Measurements from ENCODE around the gene CALHM1.
"Not testable (repeated sequence)": the region's sequence is repeated elsewhere in the genome, so short reads cannot be mapped to it uniquely, and the experiment has no call there.

The CALHM1 gene

GRCh38 chr10:103486635-103487409, 28.1 kb upstream of the CALHM1 start:
- DNase-seq (ENCODE audit: extremely low read depth in 1 of 2, low read depth in 1 of 2): not testable (repeated sequence)

GRCh38 chr10:103481974-103482531, 23.4 kb upstream of the CALHM1 start:
- no peak for DNase-seq (ENCODE audit: extremely low read depth in 1 of 2, low read depth in 1 of 2)

DNA sequence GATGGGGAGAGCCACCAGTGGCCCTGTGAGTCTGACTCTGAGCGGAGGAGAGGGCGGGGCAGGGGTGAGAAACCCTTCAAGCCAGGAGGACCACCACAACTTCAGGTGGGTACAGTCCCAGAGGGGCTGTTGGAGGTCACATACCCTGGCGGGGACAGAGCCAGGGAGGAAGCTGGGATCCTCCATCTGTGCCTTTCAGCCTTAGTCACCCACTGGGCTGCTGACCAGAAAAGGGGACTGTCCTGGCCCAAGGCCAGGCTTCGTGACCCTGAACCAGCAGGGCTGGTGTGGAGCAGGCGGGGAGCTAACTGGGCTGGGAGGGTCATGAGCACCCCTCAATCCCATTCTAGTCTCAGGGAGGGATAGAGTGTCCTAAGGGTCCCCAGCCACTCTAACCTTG, 21.8 kb upstream of the CALHM1 start:
- no peak for DNase-seq (ENCODE audit: extremely low read depth in 1 of 2, low read depth in 1 of 2)

- no peak for DNase-seq (ENCODE audit: extremely low read depth in 1 of 2, low read depth in 1 of 2)
Observed at GRCh38 chr10:103479135-103479534, 20.4 kb upstream of the CALHM1 start, which contains the start of gene CALHM3. Gene CALHM3, minus strand, starts transcription at chr10:103479240. Its CDS starts 208 bp downstream, at chr10:103479032.

GRCh38 chr10:103478671-103479070, 20.0 kb upstream of the CALHM1 start:
- DNase-seq (ENCODE audit: extremely low read depth in 1 of 2, low read depth in 1 of 2): no peak

GRCh38 chr10:103476046-103476768, 17.5 kb upstream of the CALHM1 start:
- no peak for DNase-seq (ENCODE audit: extremely low read depth in 1 of 2, low read depth in 1 of 2)

- DNase-seq (ENCODE audit: extremely low read depth in 1 of 2, low read depth in 1 of 2): no peak
Observed at GRCh38 chr10:103475437-103475836, 16.7 kb upstream of the CALHM1 start.

DNA sequence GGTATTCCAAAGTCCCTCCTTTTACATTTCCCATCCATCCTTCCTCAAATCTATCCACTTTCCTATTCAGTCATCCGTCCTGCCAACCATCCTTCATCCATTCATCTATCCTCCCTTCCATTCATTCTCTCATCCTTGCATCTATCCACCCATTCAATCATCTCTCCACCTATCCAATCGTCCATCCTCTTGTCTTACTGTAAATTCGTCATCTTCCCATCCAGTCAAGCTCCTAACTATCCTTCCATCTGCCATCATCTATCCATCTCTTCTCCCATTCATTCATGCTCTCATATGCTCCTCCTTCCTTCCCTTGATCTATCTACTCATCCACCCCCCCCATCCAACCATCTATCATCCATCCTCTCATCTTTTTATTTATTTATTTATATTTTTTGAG, 15.4 kb upstream of the CALHM1 start:
- no peak for DNase-seq (ENCODE audit: extremely low read depth in 1 of 2, low read depth in 1 of 2)

DNA sequence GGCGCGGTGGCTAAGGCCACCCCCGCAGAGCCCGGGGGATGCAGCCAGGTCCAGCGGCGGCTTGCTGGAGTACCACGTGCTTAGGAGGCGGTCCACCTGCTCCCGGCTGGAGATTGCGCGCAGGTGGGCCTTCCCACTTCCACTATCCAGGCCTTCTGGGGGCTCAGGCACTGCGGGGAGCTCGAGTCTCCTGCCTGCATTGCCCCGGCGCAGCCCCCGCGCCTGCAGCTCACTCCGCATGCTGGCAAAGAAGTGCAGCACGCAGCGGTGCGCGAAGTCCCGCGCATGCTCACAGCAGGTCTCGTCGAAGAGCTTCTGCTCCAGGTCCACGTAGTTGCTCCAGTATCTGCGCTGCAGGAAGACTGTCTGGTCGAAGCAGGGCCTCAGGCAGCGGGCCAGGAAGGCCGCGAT, 14.6 kb upstream of the CALHM1 start:
- DNase-seq (ENCODE audit: extremely low read depth in 1 of 2, low read depth in 1 of 2): no peak

DNA sequence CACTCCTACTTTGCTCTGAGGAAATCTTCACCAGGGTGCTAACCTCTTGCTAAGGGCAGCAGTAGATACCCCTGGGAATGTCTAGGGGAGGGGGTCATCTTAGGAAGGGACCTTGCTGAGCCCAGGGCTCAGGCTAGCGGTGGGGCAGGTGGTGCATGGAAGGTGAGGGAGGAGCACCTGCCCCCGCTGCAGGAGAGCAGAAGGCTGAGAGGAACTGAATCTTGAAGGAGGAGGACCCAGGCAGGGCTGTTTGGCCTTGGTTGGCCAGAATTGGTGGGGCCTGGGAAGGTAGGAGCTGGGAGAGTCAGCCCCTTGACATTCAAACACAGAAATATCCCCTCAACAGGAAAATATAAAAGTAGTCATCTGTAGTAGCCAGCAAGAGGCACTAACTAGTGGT, 13.3 kb upstream of the CALHM1 start:
- no peak for DNase-seq (ENCODE audit: extremely low read depth in 1 of 2, low read depth in 1 of 2)

- DNase-seq (ENCODE audit: extremely low read depth in 1 of 2, low read depth in 1 of 2): peak; percentile 47 to 65
Observed at GRCh38 chr10:103470761-103471653, 12.3 kb upstream of the CALHM1 start.

DNA sequence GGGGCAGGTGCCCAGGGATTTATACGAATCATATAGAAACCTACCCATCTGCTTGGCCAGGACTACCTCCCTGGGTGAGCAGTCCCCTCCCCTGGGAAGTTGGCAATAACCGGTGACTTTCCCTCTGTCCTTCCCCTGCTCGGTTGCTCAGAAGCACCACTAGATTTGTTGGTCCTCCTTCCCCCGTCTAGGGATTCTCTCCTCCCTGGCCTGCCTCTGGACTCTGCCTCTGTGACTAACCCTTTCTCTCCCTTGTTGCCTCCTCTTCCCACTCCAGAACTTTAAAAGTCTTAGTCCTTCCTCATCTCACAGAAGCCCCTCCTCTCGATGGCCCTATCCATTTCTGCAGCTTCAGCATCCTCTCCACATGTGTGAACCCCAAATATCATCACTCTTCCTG, 10.5 kb upstream of the CALHM1 start:
- DNase-seq (ENCODE audit: extremely low read depth in 1 of 2, low read depth in 1 of 2): no peak

DNA sequence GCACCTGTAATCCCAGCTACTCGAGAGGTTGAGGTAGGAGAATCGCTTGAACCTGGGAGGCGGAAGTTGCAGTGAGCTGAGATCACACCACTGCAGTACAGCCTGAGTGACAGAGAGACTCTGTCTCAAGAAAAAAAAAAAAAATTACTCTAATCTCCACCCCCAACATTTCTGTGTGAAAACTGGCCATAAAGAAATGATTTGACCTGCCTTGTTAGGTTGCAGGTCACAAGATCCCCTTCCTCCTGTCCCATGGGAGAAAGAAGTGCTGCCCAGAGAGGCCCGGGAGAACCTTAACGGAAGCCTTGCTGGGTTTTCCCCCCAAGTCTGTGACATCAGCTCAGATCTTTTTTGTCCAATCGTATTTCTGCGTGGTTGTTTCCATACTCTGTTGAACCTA, 8.7 kb upstream of the CALHM1 start:
- no peak for DNase-seq (ENCODE audit: extremely low read depth in 1 of 2, low read depth in 1 of 2)

- no peak for DNase-seq (ENCODE audit: extremely low read depth in 1 of 2, low read depth in 1 of 2)
Observed at GRCh38 chr10:103466734-103467133, 8.0 kb upstream of the CALHM1 start.

- DNase-seq (ENCODE audit: extremely low read depth in 1 of 2, low read depth in 1 of 2): no peak
Observed at GRCh38 chr10:103465411-103466179, 6.9 kb upstream of the CALHM1 start.

DNA sequence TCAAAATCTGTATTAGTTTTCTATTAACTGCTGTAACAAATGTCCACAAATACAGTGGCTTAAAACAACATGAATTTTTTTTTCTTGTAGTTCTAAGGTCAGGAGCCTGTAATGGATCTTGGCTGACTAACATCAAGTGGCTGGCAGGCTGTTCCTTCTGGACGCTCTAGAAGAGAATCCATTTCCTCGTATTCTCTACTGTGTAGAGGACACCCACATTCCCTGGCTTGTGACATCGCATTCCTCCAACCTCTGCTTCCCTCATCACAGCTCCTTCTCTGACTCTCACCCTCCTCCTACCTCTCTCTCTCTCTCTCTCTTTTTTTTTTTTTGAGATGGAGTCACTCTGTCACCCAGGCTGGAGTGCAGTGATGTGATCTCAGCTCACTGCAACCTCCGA, 4.8 kb upstream of the CALHM1 start:
- DNase-seq (ENCODE audit: extremely low read depth in 1 of 2, low read depth in 1 of 2): no peak

DNA sequence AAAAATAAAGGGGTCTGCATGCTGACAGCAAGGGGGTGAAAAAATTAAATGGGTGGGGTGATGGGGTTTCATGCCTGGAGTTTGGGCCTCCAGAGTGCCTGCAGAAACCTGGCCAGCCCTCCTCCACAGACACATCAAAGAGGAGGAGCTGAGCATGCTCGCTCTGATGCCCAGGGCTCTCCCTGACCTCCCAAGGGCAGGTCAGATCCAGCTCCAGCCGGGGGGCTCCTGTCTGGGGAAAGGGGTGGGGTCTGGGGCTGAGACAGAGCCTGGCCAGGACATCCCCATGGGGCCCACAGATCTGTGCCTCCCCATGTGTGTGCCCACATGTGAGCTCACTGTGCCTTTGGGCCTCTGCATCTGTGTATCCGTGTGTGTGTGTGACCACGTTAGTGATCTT, 915 bp upstream of the CALHM1 start:
- no peak for DNase-seq (ENCODE audit: extremely low read depth in 1 of 2, low read depth in 1 of 2)

DNA sequence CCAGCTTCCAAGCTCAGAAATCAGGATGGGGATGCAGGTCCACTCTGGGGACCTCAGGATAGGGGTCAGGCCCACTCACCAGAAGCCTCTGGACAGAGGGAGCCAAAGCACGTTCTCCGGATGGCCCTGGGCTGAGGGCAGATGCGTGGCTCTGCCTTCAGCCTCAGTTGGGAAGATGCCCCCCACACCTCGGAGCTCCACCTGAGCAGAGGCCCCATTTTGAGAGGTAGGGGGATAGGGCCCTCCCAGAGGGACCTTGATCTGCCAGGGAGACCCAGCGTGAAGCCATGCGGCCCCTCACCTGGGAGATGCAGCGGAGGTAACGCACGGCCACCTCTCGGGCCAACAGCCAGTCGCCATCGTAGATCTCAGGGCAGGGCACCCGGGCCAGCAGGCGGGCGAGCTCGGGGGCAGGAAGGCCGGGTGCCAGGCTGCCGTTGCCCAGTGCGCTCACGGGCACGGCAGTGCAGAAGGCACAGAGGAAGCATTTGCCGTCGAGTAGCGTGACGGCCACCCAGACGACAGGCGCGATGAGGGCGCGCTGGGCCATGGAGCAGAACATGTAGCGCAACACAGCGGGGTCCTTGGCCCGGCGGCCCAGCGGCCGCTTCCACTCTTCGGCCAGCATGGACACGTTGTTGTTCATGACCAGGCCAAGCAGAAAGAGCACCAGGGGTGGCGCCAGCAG, 660 bp downstream of the CALHM1 start:
- DNase-seq (ENCODE audit: extremely low read depth in 1 of 2, low read depth in 1 of 2): no peak

- no peak for DNase-seq (ENCODE audit: extremely low read depth in 1 of 2, low read depth in 1 of 2)
Observed at GRCh38 chr10:103457176-103457712, 1.5 kb downstream of the CALHM1 start.
